GM12892 (cell line): ENCODE results near the gene TMEM163.

ENCODE experiments used
- POLR2A ChIP-seq: IDR thresholded peaks from 2 replicates; pipeline ENCODE4 v1.6.1; 2011; ENCODE audit warnings: low read depth, low read length, control low read depth
- POLR2AphosphoS5 ChIP-seq: IDR thresholded peaks from 2 replicates; pipeline ENCODE4 v1.6.1; 2011; ENCODE audit warnings: low read depth, low read length, control low read depth
- TAF1 ChIP-seq: IDR thresholded peaks from 2 replicates; pipeline ENCODE4 v1.6.1; 2011; ENCODE audit warnings: low read depth, mild to moderate bottlenecking, control low read depth, low read length, borderline replicate concordance

GRCh38 chr2:134623046-134623445, 95.8 kb downstream of the TMEM163 start:
- TF ChIP-seq POLR2A (no peak), TAF1 (no peak), POLR2AphosphoS5 (no peak)
